H54 (cell line): Measurements from ENCODE around the gene NSG2.

Experiments
- DNase-seq: peaks from one replicate; pipeline ENCODE4 v3.0.0; 2011; ENCODE audit warnings: low spot score, mixed read lengths; ENCODE audit not compliant: insufficient read length
- FAIRE-seq: peaks from 3 replicates; lab custom pipeline; 2011; peaks lifted over from hg19 to GRCh38; lab: Jason Lieb, UNC
- POLR2A ChIP-seq: IDR thresholded peaks from 2 replicates; pipeline ENCODE4 v1.6.1; 2011; ENCODE audit warnings: low read depth, mild to moderate bottlenecking, low read length

The NSG2 gene

GRCh38 chr5:174046558-174046957 is 1.1 kb downstream of the NSG2 start:
- no peak for TF ChIP-seq POLR2A
- no peak for DNase-seq
- no peak for FAIRE-seq

GRCh38 chr5:174047472-174048099 is 2.1 kb downstream of the NSG2 start:
- DNase-seq (no peak), FAIRE-seq (no peak)
- TF ChIP-seq POLR2A = no peak

- FAIRE-seq = no peak
- no peak for TF ChIP-seq POLR2A
- no peak for DNase-seq
Observed at GRCh38 chr5:174052636-174053035, 7.1 kb downstream of the NSG2 start.

GRCh38 chr5:174053905-174054304 is 8.4 kb downstream of the NSG2 start:
- FAIRE-seq = no peak
- no peak for TF ChIP-seq POLR2A

GRCh38 chr5:174056064-174056847 is 10.8 kb downstream of the NSG2 start:
- FAIRE-seq (no peak), DNase-seq (no peak)
- no peak for TF ChIP-seq POLR2A

More at GRCh38 chr5:174053905-174054304, 8.4 kb downstream of the NSG2 start:
- DNase-seq = no peak

- no peak for FAIRE-seq
- DNase-seq = no peak
- TF ChIP-seq POLR2A = no peak
Observed at GRCh38 chr5:174057206-174057605, 11.7 kb downstream of the NSG2 start.

- TF ChIP-seq POLR2A = no peak
- no peak for DNase-seq
- FAIRE-seq = no peak
Observed at GRCh38 chr5:174058433-174059122, 13.1 kb downstream of the NSG2 start.

GRCh38 chr5:174059247-174059646 is 13.7 kb downstream of the NSG2 start:
- FAIRE-seq (no peak), DNase-seq (no peak)
- TF ChIP-seq POLR2A = no peak

GRCh38 chr5:174063082-174063756 is 17.7 kb downstream of the NSG2 start:
- TF ChIP-seq POLR2A = no peak
- DNase-seq (no peak), FAIRE-seq (no peak)

GRCh38 chr5:174064171-174064570 is 18.7 kb downstream of the NSG2 start:
- TF ChIP-seq POLR2A = no peak
- DNase-seq (no peak), FAIRE-seq (no peak)

GRCh38 chr5:174065528-174066197 is 20.2 kb downstream of the NSG2 start:
- FAIRE-seq (no peak), DNase-seq (no peak)
- no peak for TF ChIP-seq POLR2A

- TF ChIP-seq POLR2A = no peak
- no peak for FAIRE-seq
- no peak for DNase-seq
Observed at GRCh38 chr5:174067499-174067898, 22.0 kb downstream of the NSG2 start.

GRCh38 chr5:174071484-174071883 is 26.0 kb downstream of the NSG2 start:
- DNase-seq (no peak), FAIRE-seq (no peak)
- no peak for TF ChIP-seq POLR2A

- DNase-seq (no peak), FAIRE-seq (no peak)
Observed at GRCh38 chr5:174073122-174073660, 27.7 kb downstream of the NSG2 start.

More at GRCh38 chr5:174073122-174073660, 27.7 kb downstream of the NSG2 start:
- TF ChIP-seq POLR2A = no peak
